Activated naive CD4-positive, alpha-beta T cell treated with anti-CD3 and anti-CD28 coated beads for 36 hours (primary cell): Measurements from ENCODE around the gene DLL1. TPM values are rescaled to one million over a fixed set of nuclear protein-coding genes. Genes with fewer than 3 reads are reported as not detected.

Experiments used
- CTCF ChIA-PET: fragments of 350-600 bp; sonication (Branson Sonifier 250); formaldehyde crosslinking; loops from one replicate; lab custom pipeline; 2021; ENCODE audit warnings: antibody characterized with exemption; lab: Charles Lee
- DNase-seq: peaks from one replicate; pipeline ENCODE4 v3.0.0-alpha.2; 2020
- H3K27ac Mint-ChIP-seq: one replicate; pipeline ENCODE4 v1.8.0; 2021; ENCODE audit warnings: mild to moderate bottlenecking, mixed read lengths
- H3K27me3 Mint-ChIP-seq: one replicate; pipeline ENCODE4 v1.8.0; 2021; ENCODE audit warnings: low read depth, mixed read lengths
- H3K36me3 Mint-ChIP-seq: one replicate; pipeline ENCODE4 v1.8.0; 2021; ENCODE audit warnings: low read depth, mixed read lengths
- H3K4me1 Mint-ChIP-seq: one replicate; pipeline ENCODE4 v1.8.0; 2021; ENCODE audit warnings: low read depth, mixed read lengths
- H3K4me3 Mint-ChIP-seq: one replicate; pipeline ENCODE4 v1.8.0; 2021; ENCODE audit warnings: mild to moderate bottlenecking, moderate library complexity, mixed read lengths
- H3K9me3 Mint-ChIP-seq: one replicate; pipeline ENCODE4 v1.8.0; 2021; ENCODE audit warnings: mixed read lengths
- intact Hi-C: fragments of 100-400 bp; cut with micrococcal nuclease; formaldehyde crosslinking; loops from one replicate; pipeline ENCODE4 v1.15.1; 2023
- total RNA-seq, 2 experiments: library from RNA; stranded (reverse); gene quantifications; one replicate each; pipeline ENCODE4 v1.2.3, GENCODE V29; 2021

Gene DLL1
- total RNA-seq, 2 experiments from 2014 or later, result 3.2 to 3.5 TPM

GRCh38 chr6:170306324-170307079, 15.6 kb upstream of the DLL1 start, which contains the start of gene FAM120B:
TSS of gene FAM120B (plus strand) at chr6:170306758. CDS start at chr6:170317391, 10,633 bp downstream.
- Mint-ChIP-seq H3K27me3 (peaks cover 4% of the 10 kb centered on the region), H3K4me1 (peaks cover 36% of the 10 kb centered on the region), H3K9me3 (peaks cover 4% of the 10 kb centered on the region), H3K36me3 (peaks cover 12% of the 10 kb centered on the region), H3K27ac (peak within 1 kb of the TSS; percentile 81), H3K4me3 (peak within 1 kb of the TSS; percentile 86)
- CTCF ChIA-PET, result interaction anchor here (3.6 kb wide), 1 partner anchor 15 kb away, joined by 15 read pairs; the partner anchor contains the start of gene DLL1
- DNase-seq, result peak; percentile 92
- intact Hi-C loops, result loop anchor here (1.0 to 5.0 kb wide), 6 partner anchors 10 to 314 kb away; partner anchors contain the start of gene PSMB1

DNA sequence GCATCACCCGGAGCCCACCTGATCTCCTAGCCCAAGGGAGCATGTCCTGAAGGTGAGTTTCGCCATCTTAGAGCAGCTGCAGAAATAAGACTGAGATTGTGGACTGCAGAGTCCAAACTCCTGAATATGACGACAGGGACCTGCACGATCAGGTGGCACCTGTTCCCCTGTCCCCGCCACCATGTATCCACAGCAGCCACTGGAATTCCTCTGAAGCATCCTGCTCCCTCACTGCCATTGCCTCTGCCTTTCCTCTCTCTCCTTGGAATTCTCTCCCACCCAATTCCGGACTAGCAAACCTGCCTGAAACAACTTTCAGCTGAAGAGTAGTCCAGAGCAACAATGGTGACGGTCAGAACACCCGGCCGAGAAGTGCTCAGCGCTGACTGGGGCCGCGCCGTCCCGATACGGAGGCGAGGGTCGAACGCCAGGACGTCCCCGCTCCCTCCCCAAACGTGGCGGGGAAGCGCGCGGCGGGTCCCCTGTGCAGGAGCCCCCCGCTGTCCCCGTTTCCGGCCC, 15.0 kb upstream of the DLL1 start:
- intact Hi-C loops, result loop anchor here (1.0 to 5.0 kb wide), 6 partner anchors 10 to 314 kb away; partner anchors contain the start of gene PSMB1
- peaks cover 13% of the 10 kb centered on the region for H3K36me3 Mint-ChIP-seq
- CTCF ChIA-PET, result interaction anchor here (3.6 kb wide), 1 partner anchor 14 kb away, joined by 15 read pairs; the partner anchor contains the start of gene DLL1
- H3K9me3 Mint-ChIP-seq, result peaks cover 6% of the 10 kb centered on the region
- peaks cover 5% of the 10 kb centered on the region for H3K27me3 Mint-ChIP-seq
- peak overlapping the region; percentile 86 for H3K4me3 Mint-ChIP-seq
- no peak overlapping the region for H3K27ac Mint-ChIP-seq
- peaks cover 30% of the 10 kb centered on the region for H3K4me1 Mint-ChIP-seq
- no peak for DNase-seq

DNA sequence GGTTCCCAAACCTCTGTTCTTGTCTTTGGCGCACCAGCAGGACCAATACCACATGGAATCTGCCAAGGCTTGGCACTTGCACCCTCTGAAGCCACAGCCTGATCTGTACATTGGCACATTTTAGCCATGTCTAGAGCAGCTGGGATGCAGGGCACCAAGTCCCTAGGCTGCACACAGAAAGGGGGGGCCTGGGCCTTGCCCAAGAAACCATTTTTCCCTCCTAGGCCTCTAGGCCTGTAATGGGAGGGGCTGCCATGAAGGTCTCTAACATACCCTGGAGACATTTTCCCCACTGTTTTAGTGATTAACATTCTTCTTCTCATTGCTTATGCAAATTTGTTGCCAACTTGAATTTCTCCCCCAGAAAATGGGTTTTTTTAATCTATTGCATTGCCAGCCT, 10.3 kb upstream of the DLL1 start:
- CTCF ChIA-PET, result interaction anchor here (0.6 kb wide), 1 partner anchor 7 kb away, joined by 6 read pairs; no protein-coding TSS in a partner anchor
- H3K9me3 Mint-ChIP-seq, result peaks cover 6% of the 10 kb centered on the region
- no peak overlapping the region for H3K4me3 Mint-ChIP-seq
- no peak overlapping the region for H3K27ac Mint-ChIP-seq
- intact Hi-C loops, result no loop called here
- DNase-seq, result no peak
- peaks cover 33% of the 10 kb centered on the region for H3K27me3 Mint-ChIP-seq
- H3K36me3 Mint-ChIP-seq, result peaks cover 6% of the 10 kb centered on the region
- H3K4me1 Mint-ChIP-seq, result no peaks in the 10 kb centered on the region

GRCh38 chr6:170298688-170299087, 7.8 kb upstream of the DLL1 start:
- peaks cover 6% of the 10 kb centered on the region for H3K9me3 Mint-ChIP-seq
- no peak overlapping the region for H3K4me3 Mint-ChIP-seq
- H3K4me1 Mint-ChIP-seq, result peaks cover 15% of the 10 kb centered on the region
- H3K36me3 Mint-ChIP-seq, result peaks cover 6% of the 10 kb centered on the region
- H3K27me3 Mint-ChIP-seq, result peaks cover 52% of the 10 kb centered on the region
- CTCF ChIA-PET, result no interaction called here
- no peak overlapping the region for H3K27ac Mint-ChIP-seq
- intact Hi-C loops, result loop anchor here (10.0 kb wide), 1 partner anchor 1404 kb away; no protein-coding TSS in a partner anchor
- DNase-seq, result no peak

- Mint-ChIP-seq H3K27me3 (peaks cover 59% of the 10 kb centered on the region), H3K4me3 (no peak overlapping the region), H3K9me3 (peaks cover 6% of the 10 kb centered on the region), H3K36me3 (peaks cover 6% of the 10 kb centered on the region), H3K4me1 (peaks cover 22% of the 10 kb centered on the region), H3K27ac (no peak overlapping the region)
- intact Hi-C loops, result loop anchor here (10.0 kb wide), 1 partner anchor 1403 kb away; no protein-coding TSS in a partner anchor
- no peak for DNase-seq
- CTCF ChIA-PET, result no interaction called here
Observed at GRCh38 chr6:170297576-170298330, 6.9 kb upstream of the DLL1 start.

GRCh38 chr6:170296746-170297575, 6.1 kb upstream of the DLL1 start:
- intact Hi-C loops, result loop anchor here (1.0 to 10.0 kb wide), 2 partner anchors 9 to 1402 kb away; partner anchors contain the start of gene FAM120B
- CTCF ChIA-PET, result no interaction called here
- DNase-seq, result no peak
- Mint-ChIP-seq H3K4me1 (peaks cover 30% of the 10 kb centered on the region), H3K27me3 (peaks cover 67% of the 10 kb centered on the region), H3K9me3 (peaks cover 6% of the 10 kb centered on the region), H3K4me3 (no peak overlapping the region), H3K36me3 (peaks cover 6% of the 10 kb centered on the region), H3K27ac (no peak overlapping the region)

GRCh38 chr6:170296423-170296745, 5.5 kb upstream of the DLL1 start:
- intact Hi-C loops, result loop anchor here (1.0 to 10.0 kb wide), 2 partner anchors 10 to 1402 kb away; partner anchors contain the start of gene FAM120B
- H3K9me3 Mint-ChIP-seq, result peaks cover under 1% of the 10 kb centered on the region
- peaks cover 65% of the 10 kb centered on the region for H3K27me3 Mint-ChIP-seq
- DNase-seq, result no peak
- peaks cover 3% of the 10 kb centered on the region for H3K36me3 Mint-ChIP-seq
- CTCF ChIA-PET, result no interaction called here
- no peak overlapping the region for H3K27ac Mint-ChIP-seq
- H3K4me3 Mint-ChIP-seq, result no peak overlapping the region
- peaks cover 33% of the 10 kb centered on the region for H3K4me1 Mint-ChIP-seq

DNA sequence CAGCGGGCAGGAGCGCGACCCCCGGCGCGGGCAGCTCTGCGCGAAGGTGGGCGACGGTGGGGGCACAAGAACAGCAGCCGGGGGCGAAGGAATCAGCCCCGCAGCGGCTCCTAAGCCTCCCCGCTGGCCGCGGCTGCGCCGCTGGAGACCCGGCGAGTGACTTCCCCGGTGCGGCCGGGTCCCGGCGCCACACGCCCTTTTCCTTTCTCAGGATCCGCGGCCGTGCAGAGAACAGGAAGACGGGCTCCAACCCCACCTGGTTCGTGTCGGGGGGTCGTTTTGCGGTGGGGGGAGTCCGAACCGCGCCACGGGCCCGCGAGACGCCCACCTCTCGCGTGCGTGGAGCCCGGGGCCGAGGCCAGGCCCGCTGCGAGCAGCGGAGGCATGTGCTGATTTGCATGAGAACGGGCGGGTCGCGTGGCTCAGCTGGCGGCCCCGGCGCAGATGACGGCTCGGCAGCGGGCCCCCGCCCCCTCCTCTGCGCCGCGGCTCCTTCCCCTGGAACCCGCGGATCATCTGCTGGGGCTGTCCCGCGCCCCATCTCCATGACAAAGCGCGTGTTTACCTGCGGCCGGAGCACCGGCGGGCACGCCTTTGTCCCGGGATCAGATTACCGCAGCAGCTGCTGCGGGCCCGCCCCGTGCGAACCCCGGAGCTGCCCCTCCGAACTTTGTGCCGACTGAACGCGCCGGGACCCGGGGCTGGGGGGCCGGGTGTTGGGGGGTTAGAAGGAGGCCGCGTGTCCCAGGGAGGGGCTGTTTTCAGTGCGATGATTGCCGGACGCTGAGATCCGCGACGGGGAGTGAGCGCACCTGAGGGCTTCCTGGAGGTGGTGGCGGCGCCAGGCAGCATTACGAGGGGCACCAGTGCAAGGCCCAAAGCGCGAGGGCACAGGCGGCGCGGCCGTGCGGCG, 4.9 kb upstream of the DLL1 start:
- intact Hi-C loops, result loop anchor here (1.0 to 10.0 kb wide), 2 partner anchors 11 to 1401 kb away; partner anchors contain the start of gene FAM120B
- Mint-ChIP-seq H3K4me3 (peak overlapping the region; percentile 68), H3K27me3 (peaks cover 65% of the 10 kb centered on the region), H3K4me1 (peaks cover 33% of the 10 kb centered on the region), H3K9me3 (no peaks in the 10 kb centered on the region), H3K36me3 (peaks cover 2% of the 10 kb centered on the region), H3K27ac (no peak overlapping the region)
- DNase-seq, result peak; percentile 73
- CTCF ChIA-PET, result interaction anchor here (1.2 kb wide), 1 partner anchor 464 kb away, joined by 3 read pairs; no protein-coding TSS in a partner anchor

GRCh38 chr6:170294813-170295509, 4.1 kb upstream of the DLL1 start:
- CTCF ChIA-PET, result interaction anchor here (1.2 kb wide), 1 partner anchor 464 kb away, joined by 3 read pairs; no protein-coding TSS in a partner anchor
- peak overlapping the region; percentile 49 for H3K4me3 Mint-ChIP-seq
- no peak overlapping the region for H3K27ac Mint-ChIP-seq
- peaks cover 60% of the 10 kb centered on the region for H3K27me3 Mint-ChIP-seq
- intact Hi-C loops, result loop anchor here (5.0 to 10.0 kb wide), 6 partner anchors 118 to 1400 kb away; partner anchors contain the start of genes C6orf120 and WDR27
- no peaks in the 10 kb centered on the region for H3K9me3 Mint-ChIP-seq
- no peak for DNase-seq
- peaks cover 33% of the 10 kb centered on the region for H3K4me1 Mint-ChIP-seq
- peaks cover 1% of the 10 kb centered on the region for H3K36me3 Mint-ChIP-seq

GRCh38 chr6:170294298-170294730, 3.4 kb upstream of the DLL1 start:
- intact Hi-C loops, result loop anchor here (5.0 to 10.0 kb wide), 6 partner anchors 117 to 1400 kb away; partner anchors contain the start of genes C6orf120 and WDR27
- H3K27ac Mint-ChIP-seq, result no peak overlapping the region
- H3K4me1 Mint-ChIP-seq, result peaks cover 33% of the 10 kb centered on the region
- H3K4me3 Mint-ChIP-seq, result no peak overlapping the region
- peaks cover 57% of the 10 kb centered on the region for H3K27me3 Mint-ChIP-seq
- H3K9me3 Mint-ChIP-seq, result no peaks in the 10 kb centered on the region
- CTCF ChIA-PET, result interaction anchor here (0.6 to 2.8 kb wide), 7 partner anchors 7 to 463 kb away, joined by 3 to 14 read pairs (median 5); no protein-coding TSS in a partner anchor
- no peaks in the 10 kb centered on the region for H3K36me3 Mint-ChIP-seq
- DNase-seq, result no peak
